Neural cell (in vitro differentiated cells): ENCODE data around the gene ATXN10. TPM values are rescaled to one million over a fixed set of nuclear protein-coding genes. Genes with fewer than 3 reads are reported as not detected.

Experiments used
- H2AFZ ChIP-seq: fragments of 200-600, 300-800 bp; sonication (generic), shearing (Covaris generic); 2 replicates; pipeline ENCODE4 v1.6.0; 2014; ENCODE audit warnings: low read depth, mild to moderate bottlenecking, antibody characterized with exemption, low read length, moderate library complexity
- H3F3A ChIP-seq: fragments of 200-600 bp; shearing (Covaris generic); 2 replicates; pipeline ENCODE4 v1.6.1; 2016; ENCODE audit warnings: mild to moderate bottlenecking, moderate library complexity, mixed read lengths, antibody characterized with exemption, low read length; ENCODE audit not compliant: insufficient read depth, poor library complexity, severe bottlenecking
- H3K27ac ChIP-seq: fragments of 200-600, 300-800 bp; sonication (generic), shearing (Covaris generic); 2 replicates; pipeline ENCODE4 v1.5.1; 2014; ENCODE audit warnings: mild to moderate bottlenecking, low read length, moderate library complexity
- H3K27me3 ChIP-seq: fragments of 300-800, 200-600 bp; sonication (generic), shearing (Covaris generic); 2 replicates; pipeline ENCODE4 v1.6.0; 2014; ENCODE audit warnings: mild to moderate bottlenecking, low read depth, low read length, moderate library complexity; ENCODE audit not compliant: insufficient read depth
- H3K36me3 ChIP-seq: fragments of 300-800, 200-600 bp; sonication (generic), shearing (Covaris generic); 2 replicates; pipeline ENCODE4 v1.5.1; 2014; ENCODE audit warnings: mild to moderate bottlenecking, antibody characterized with exemption, low read length, moderate library complexity; ENCODE audit not compliant: insufficient read depth
- H3K4me2 ChIP-seq: fragments of 300-800, 200-600 bp; sonication (generic), shearing (Covaris generic); 2 replicates; pipeline ENCODE4 v1.6.0; 2014; ENCODE audit warnings: mild to moderate bottlenecking, low read length
- H3K4me3 ChIP-seq: fragments of 300-800, 200-600 bp; sonication (generic), shearing (Covaris generic); 2 replicates; pipeline ENCODE4 v1.5.1; 2014; ENCODE audit warnings: mild to moderate bottlenecking, low read length, moderate library complexity
- H3K79me2 ChIP-seq: fragments of 200-600 bp; shearing (Covaris generic); replicated peaks from 2 replicates; pipeline ENCODE4 v1.6.0; 2014; ENCODE audit warnings: mild to moderate bottlenecking, low read length, moderate library complexity; ENCODE audit not compliant: insufficient read depth
- H3K9ac ChIP-seq: fragments of 300-800, 200-600 bp; sonication (generic), shearing (Covaris generic); 2 replicates; pipeline ENCODE4 v1.6.1; 2016; ENCODE audit warnings: mild to moderate bottlenecking, low read length, mixed read lengths
- H3K9me2 ChIP-seq: fragments of 200-600 bp; shearing (Covaris generic); 2 replicates; pipeline ENCODE4 v1.6.1; 2016; ENCODE audit warnings: mild to moderate bottlenecking, low read length, mixed read lengths; ENCODE audit not compliant: insufficient read depth
- H3K9me3 ChIP-seq: fragments of 200-600, 300-800 bp; sonication (generic), shearing (Covaris generic); 2 replicates; pipeline ENCODE4 v1.6.1; 2016; ENCODE audit warnings: mild to moderate bottlenecking, mixed run types, low read length, moderate library complexity, mixed read lengths
- H4K20me1 ChIP-seq: fragments of 200-600 bp; shearing (Covaris generic); 2 replicates; pipeline ENCODE4 v1.6.1; 2016; ENCODE audit warnings: mild to moderate bottlenecking, mixed run types; ENCODE audit not compliant: insufficient read depth
- EP300 ChIP-seq: fragments of 450-650 bp; conservative IDR thresholded peaks from 2 replicates; pipeline ENCODE4 v1.6.1; 2014; ENCODE audit warnings: antibody characterized with exemption, mild to moderate bottlenecking, moderate library complexity; ENCODE audit not compliant: poor library complexity, severe bottlenecking
- EZH2 ChIP-seq: fragments of 200-600, 300-800 bp; shearing (Covaris generic), sonication (generic); IDR thresholded peaks from 2 replicates; pipeline ENCODE4 v1.6.1; 2014; ENCODE audit warnings: antibody characterized with exemption, low read length, borderline replicate concordance, mild to moderate bottlenecking; ENCODE audit not compliant: insufficient read depth, poor library complexity, severe bottlenecking
- MXI1 ChIP-seq: fragments of 450-650 bp; conservative IDR thresholded peaks from 2 replicates; pipeline ENCODE4 v1.6.1; 2014; ENCODE audit warnings: antibody characterized with exemption, mild to moderate bottlenecking; ENCODE audit not compliant: poor library complexity, severe bottlenecking
- POLR2AphosphoS5 ChIP-seq: IDR thresholded peaks from 2 replicates; pipeline ENCODE4 v1.6.1; 2012
- RAD21 ChIP-seq: fragments of 450-650 bp; conservative IDR thresholded peaks from 2 replicates; pipeline ENCODE4 v1.6.1; 2014; ENCODE audit warnings: antibody characterized with exemption, mild to moderate bottlenecking, moderate library complexity
- SMC3 ChIP-seq: fragments of 450-650 bp; conservative IDR thresholded peaks from 2 replicates; pipeline ENCODE4 v1.6.1; 2014; ENCODE audit warnings: antibody characterized with exemption, mild to moderate bottlenecking, moderate library complexity; ENCODE audit not compliant: poor library complexity
- TAF1 ChIP-seq: IDR thresholded peaks from 2 replicates; pipeline ENCODE4 v1.6.1; 2012; ENCODE audit warnings: low read depth
- polyA plus RNA-seq: library from polyadenylated mRNA; depleted of rRNA; stranded (reverse); fragments of >200 nt; gene quantifications from 2 replicates; pipeline ENCODE4 v1.2.3, GENCODE V29; 2014
- TF ChIP-seq, protein P1 (sequence below): fragments of 450-650 bp; IDR thresholded peaks from 2 replicates; pipeline ENCODE4 v1.5.1; 2014; ENCODE audit warnings: antibody characterized with exemption, mild to moderate bottlenecking, moderate library complexity; ENCODE audit not compliant: poor library complexity, severe bottlenecking
- TF ChIP-seq, protein P2 (sequence below): IDR thresholded peaks from 2 replicates; pipeline ENCODE4 v1.6.1; 2012; ENCODE audit warnings: borderline replicate concordance

ATXN10 gene
- polyA plus RNA-seq, 1 donor from 2014 or later: 321 TPM

GRCh38 chr22:45891021-45891421 lies 219.4 kb downstream of the ATXN10 start:
- Histone ChIP-seq H3K4me3 (no peak overlapping the region), H3K79me2 (no peaks in the 10 kb centered on the region), H4K20me1 (no peaks in the 10 kb centered on the region)

GRCh38 chr22:45891471-45891995 lies 219.9 kb downstream of the ATXN10 start:
- no peaks in the 10 kb centered on the region for H3K9me3 ChIP-seq
- H3F3A ChIP-seq: no peaks in the 10 kb centered on the region
- H3K27me3 ChIP-seq: no peaks in the 10 kb centered on the region
- H3K4me2 ChIP-seq: no peak overlapping the region
- no peak for TF ChIP-seq SMC3
- TF ChIP-seq EZH2: no peak
- no peak for TF ChIP-seq POLR2AphosphoS5
- TF ChIP-seq MXI1: no peak
- no peak for TF ChIP-seq RAD21
- no peak for TF ChIP-seq TAF1
- no peak for TF ChIP-seq EP300
- TF ChIP-seq, protein P1, sequence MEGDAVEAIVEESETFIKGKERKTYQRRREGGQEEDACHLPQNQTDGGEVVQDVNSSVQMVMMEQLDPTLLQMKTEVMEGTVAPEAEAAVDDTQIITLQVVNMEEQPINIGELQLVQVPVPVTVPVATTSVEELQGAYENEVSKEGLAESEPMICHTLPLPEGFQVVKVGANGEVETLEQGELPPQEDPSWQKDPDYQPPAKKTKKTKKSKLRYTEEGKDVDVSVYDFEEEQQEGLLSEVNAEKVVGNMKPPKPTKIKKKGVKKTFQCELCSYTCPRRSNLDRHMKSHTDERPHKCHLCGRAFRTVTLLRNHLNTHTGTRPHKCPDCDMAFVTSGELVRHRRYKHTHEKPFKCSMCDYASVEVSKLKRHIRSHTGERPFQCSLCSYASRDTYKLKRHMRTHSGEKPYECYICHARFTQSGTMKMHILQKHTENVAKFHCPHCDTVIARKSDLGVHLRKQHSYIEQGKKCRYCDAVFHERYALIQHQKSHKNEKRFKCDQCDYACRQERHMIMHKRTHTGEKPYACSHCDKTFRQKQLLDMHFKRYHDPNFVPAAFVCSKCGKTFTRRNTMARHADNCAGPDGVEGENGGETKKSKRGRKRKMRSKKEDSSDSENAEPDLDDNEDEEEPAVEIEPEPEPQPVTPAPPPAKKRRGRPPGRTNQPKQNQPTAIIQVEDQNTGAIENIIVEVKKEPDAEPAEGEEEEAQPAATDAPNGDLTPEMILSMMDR: no peak
- TF ChIP-seq, protein P2, sequence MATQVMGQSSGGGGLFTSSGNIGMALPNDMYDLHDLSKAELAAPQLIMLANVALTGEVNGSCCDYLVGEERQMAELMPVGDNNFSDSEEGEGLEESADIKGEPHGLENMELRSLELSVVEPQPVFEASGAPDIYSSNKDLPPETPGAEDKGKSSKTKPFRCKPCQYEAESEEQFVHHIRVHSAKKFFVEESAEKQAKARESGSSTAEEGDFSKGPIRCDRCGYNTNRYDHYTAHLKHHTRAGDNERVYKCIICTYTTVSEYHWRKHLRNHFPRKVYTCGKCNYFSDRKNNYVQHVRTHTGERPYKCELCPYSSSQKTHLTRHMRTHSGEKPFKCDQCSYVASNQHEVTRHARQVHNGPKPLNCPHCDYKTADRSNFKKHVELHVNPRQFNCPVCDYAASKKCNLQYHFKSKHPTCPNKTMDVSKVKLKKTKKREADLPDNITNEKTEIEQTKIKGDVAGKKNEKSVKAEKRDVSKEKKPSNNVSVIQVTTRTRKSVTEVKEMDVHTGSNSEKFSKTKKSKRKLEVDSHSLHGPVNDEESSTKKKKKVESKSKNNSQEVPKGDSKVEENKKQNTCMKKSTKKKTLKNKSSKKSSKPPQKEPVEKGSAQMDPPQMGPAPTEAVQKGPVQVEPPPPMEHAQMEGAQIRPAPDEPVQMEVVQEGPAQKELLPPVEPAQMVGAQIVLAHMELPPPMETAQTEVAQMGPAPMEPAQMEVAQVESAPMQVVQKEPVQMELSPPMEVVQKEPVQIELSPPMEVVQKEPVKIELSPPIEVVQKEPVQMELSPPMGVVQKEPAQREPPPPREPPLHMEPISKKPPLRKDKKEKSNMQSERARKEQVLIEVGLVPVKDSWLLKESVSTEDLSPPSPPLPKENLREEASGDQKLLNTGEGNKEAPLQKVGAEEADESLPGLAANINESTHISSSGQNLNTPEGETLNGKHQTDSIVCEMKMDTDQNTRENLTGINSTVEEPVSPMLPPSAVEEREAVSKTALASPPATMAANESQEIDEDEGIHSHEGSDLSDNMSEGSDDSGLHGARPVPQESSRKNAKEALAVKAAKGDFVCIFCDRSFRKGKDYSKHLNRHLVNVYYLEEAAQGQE: no peak
- H3K9ac ChIP-seq: no peak overlapping the region
- H2AFZ ChIP-seq: no peak overlapping the region
- H3K9me2 ChIP-seq: no peaks in the 10 kb centered on the region
- H3K27ac ChIP-seq: no peak overlapping the region
- no peaks in the 10 kb centered on the region for H3K36me3 ChIP-seq
- no peaks in the 10 kb centered on the region for H4K20me1 ChIP-seq
- H3K79me2 ChIP-seq: no peaks in the 10 kb centered on the region
- no peak overlapping the region for H3K4me3 ChIP-seq

More at GRCh38 chr22:45891021-45891421, 219.4 kb downstream of the ATXN10 start:
- no peak overlapping the region for H3K4me2 ChIP-seq
- no peak overlapping the region for H3K9ac ChIP-seq
- no peaks in the 10 kb centered on the region for H3F3A ChIP-seq
- H3K9me2 ChIP-seq: no peaks in the 10 kb centered on the region
- H3K9me3 ChIP-seq: no peaks in the 10 kb centered on the region
- no peak for TF ChIP-seq MXI1
- no peak for TF ChIP-seq EP300
- no peak for TF ChIP-seq TAF1
- TF ChIP-seq EZH2: no peak
- TF ChIP-seq, protein P2: no peak
- TF ChIP-seq, protein P1: no peak
- TF ChIP-seq POLR2AphosphoS5: no peak
- no peak for TF ChIP-seq RAD21
- TF ChIP-seq SMC3: no peak
- H3K36me3 ChIP-seq: no peaks in the 10 kb centered on the region
- H2AFZ ChIP-seq: no peak overlapping the region
- no peak overlapping the region for H3K27ac ChIP-seq
- no peaks in the 10 kb centered on the region for H3K27me3 ChIP-seq
